ENCODE measurements around the gene BLNK. TPM values are rescaled to one million over a fixed set of nuclear protein-coding genes. Genes with fewer than 3 reads are reported as not detected.

Gene BLNK
- total RNA-seq, 2 experiments from 2014 or later = not detected

DNA sequence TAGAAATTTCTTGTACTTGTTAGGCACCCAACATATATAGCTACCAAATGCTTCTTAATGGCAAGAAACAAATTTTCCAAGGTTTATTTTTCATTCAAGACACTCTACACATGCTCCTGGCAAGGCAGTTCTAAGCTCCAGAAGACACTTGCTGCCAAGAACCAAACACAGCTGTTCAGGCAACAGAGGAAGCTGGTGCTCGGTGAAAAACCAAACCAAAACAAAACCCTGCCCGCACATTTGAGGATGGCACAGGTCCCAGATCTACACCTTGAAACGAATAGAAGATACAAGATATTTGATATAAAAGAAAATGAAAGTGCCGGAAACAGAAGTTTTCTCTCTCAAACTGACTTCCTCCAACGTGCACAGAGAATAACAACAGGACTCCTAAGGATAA is 28.0 kb upstream of the BLNK start:
- Mint-ChIP-seq H3K27me3 (peaks cover 2% of the 10 kb centered on the region), H3K4me3 (peak overlapping the region; percentile 33), H3K9me3 (no peaks in the 10 kb centered on the region), H3K27ac (peak overlapping the region; percentile 80), H3K36me3 (ENCODE audit: low read depth) (no peaks in the 10 kb centered on the region), H3K4me1 (peaks cover 22% of the 10 kb centered on the region)
- CTCF ChIA-PET = no interaction called here
- peak; percentile 39 for DNase-seq
- POLR2A ChIA-PET = no interaction called here

DNA sequence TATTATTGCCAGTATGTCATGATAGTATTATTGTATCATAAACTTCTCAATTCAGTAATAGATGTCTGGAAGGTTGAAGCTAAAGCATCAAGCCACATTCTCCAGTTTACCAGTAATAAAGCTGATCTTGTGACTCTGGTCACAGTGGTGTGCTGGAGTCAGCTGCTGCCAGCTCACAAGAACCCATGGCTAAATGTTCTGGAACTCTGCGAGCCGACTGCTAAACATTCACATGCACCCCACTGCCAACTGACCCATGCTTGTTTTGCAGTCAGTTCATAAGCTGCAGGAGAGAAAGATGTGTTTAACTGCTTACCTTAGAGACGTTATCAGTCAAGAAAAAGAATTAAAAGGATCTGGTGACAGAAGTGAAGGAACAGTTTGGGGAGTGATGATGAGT is 27.0 kb upstream of the BLNK start:
- Mint-ChIP-seq H3K4me1 (peaks cover 21% of the 10 kb centered on the region), H3K27me3 (peaks cover 1% of the 10 kb centered on the region), H3K4me3 (no peak overlapping the region), H3K9me3 (no peaks in the 10 kb centered on the region), H3K36me3 (ENCODE audit: low read depth) (no peaks in the 10 kb centered on the region), H3K27ac (peak overlapping the region; percentile 80)
- CTCF ChIA-PET = no interaction called here
- no peak for DNase-seq
- POLR2A ChIA-PET = interaction anchor here (0.6 kb wide), 1 partner anchor 589 kb away, joined by 3 read pairs; no protein-coding TSS in a partner anchor

DNA sequence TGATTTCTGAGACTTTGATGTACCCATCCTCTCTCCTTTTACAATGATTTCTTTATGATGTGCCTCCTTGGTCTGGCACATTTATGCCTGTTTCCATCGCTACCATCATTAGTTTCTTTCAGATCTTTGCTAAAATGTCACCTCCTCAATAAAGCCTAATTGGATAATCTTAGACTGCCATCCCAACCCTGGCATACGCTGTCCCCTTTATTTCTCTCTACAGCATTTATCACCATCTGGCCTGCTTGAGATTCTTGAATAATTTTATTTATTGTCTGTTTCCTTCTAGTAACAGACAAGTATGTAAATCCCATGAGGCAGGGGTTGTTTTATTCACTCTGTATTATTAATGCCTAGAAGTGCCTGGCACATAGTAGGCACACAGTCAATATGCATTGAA is 26.1 kb upstream of the BLNK start:
- ChIA-PET POLR2A (no interaction called here), CTCF (no interaction called here)
- no peaks in the 10 kb centered on the region for H3K27me3 Mint-ChIP-seq
- H3K4me3 Mint-ChIP-seq = no peak overlapping the region
- DNase-seq = no peak
- no peaks in the 10 kb centered on the region for H3K9me3 Mint-ChIP-seq
- no peak overlapping the region for H3K27ac Mint-ChIP-seq
- no peaks in the 10 kb centered on the region for H3K36me3 Mint-ChIP-seq (ENCODE audit: low read depth)
- H3K4me1 Mint-ChIP-seq = peaks cover 21% of the 10 kb centered on the region

DNA sequence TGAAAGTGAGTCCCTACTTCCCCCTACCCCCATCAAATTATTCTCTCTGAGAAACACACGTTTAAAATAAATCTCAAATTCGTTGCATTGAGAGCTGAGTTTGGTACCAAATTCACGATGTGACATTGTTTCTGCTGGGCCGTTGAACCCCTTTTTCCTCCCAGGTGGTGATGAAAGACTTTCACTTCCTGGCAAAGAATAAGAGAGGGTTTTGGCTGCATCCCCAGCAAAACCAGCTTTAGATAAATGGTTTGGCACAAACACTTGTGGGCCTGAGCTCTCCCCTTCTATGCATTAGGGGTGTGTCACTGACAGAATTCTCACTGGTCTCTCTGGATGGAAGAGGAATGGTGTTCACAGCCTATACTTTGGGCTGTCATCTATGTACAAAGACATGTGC is 24.1 kb upstream of the BLNK start:
- ChIA-PET POLR2A (interaction anchor here (0.6 kb wide), 1 partner anchor 279 kb away, joined by 3 read pairs; no protein-coding TSS in a partner anchor), CTCF (interaction anchor here (1.4 kb wide), 1 partner anchor 267 kb away, joined by 3 read pairs; no protein-coding TSS in a partner anchor)
- Mint-ChIP-seq H3K9me3 (no peaks in the 10 kb centered on the region), H3K4me1 (peaks cover 20% of the 10 kb centered on the region), H3K36me3 (ENCODE audit: low read depth) (no peaks in the 10 kb centered on the region), H3K27ac (no peak overlapping the region), H3K27me3 (peaks cover 2% of the 10 kb centered on the region), H3K4me3 (no peak overlapping the region)
- no peak for DNase-seq

DNA sequence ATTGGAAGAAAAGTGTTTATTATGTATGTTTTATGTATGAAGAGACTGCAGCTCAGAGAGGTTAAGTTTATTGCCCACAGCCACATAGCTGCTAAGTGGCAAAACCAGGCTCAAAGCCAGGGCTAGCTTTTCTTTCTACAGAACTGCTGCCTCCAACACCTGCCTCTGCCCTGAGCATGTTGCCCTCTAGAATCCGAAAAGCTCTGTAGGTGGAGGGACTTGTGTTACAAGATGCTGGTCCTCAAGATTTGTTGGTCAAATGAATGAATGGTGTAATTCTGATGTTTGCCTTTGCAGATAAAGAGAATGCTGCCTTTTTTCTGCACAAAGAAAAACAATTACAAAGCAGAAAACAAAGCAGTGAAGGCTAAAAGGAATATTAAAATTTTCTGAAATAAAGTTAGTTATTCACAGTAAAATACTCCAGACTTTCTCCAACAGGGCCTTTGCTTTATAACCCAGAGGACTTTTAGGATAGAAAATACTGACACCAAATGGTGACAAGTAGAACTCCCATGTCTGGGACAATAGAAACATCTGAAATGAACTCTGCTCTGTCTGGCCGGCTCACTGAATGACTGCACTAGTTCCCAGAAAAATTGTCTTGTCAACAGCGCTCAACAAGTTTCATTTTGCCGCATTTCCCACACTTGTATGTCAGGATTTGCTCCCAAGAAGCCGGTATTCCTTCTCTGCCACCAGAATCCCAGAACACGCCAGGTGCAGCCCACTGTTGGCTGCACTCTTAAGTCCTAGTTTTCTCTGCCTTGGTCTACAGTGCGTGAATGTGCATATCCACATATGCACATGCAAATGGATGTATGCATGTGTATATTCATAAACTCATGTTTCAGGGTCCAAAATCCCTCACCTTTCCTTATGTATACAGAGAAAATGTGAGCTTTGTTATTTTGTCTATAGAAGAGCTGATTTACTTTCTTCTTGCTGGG is 21.9 kb upstream of the BLNK start:
- ChIA-PET POLR2A (no interaction called here), CTCF (interaction anchor here (1.2 kb wide), 1 partner anchor 71 kb away, joined by 3 read pairs; no protein-coding TSS in a partner anchor)
- DNase-seq = no peak
- Mint-ChIP-seq H3K9me3 (no peaks in the 10 kb centered on the region), H3K27ac (no peak overlapping the region), H3K36me3 (ENCODE audit: low read depth) (no peaks in the 10 kb centered on the region), H3K4me1 (peaks cover 8% of the 10 kb centered on the region), H3K4me3 (no peak overlapping the region), H3K27me3 (peaks cover 4% of the 10 kb centered on the region)

DNA sequence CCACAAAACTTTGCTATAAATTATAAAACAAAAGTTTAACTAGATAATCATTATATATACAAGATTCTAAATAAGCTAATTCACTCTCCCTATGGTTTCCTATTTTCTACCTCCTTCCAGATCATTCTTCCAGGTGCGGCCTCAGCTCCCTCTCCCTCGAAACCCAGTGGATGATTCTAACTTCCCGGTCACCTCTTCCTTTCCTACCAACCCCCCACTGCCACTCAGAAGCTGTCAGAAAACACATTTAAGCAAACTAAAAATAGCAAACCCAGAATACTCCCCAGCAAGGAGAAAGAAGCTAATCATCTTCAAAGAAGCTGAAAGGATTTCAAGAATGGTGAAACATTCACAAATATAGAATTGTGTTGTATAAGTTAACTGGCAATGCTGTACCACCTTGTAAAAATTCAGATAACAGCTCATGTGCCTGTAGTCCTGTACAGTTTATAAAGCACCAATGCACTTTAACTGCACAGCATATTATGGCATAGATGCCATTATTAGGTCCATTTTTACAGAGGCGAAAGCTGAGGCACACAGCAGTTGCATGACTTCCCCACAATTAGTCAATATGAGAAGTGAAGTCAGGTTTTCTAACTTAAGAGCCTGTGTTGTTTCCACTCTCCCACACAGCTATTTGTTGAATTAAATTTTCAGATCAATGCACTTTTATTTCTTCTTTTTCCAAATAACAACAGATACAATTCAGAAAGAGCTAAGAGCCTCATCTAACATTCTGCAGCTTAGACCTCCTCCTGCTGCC is 19.2 kb upstream of the BLNK start:
- Mint-ChIP-seq H3K4me3 (no peak overlapping the region), H3K27ac (no peak overlapping the region)

DNA sequence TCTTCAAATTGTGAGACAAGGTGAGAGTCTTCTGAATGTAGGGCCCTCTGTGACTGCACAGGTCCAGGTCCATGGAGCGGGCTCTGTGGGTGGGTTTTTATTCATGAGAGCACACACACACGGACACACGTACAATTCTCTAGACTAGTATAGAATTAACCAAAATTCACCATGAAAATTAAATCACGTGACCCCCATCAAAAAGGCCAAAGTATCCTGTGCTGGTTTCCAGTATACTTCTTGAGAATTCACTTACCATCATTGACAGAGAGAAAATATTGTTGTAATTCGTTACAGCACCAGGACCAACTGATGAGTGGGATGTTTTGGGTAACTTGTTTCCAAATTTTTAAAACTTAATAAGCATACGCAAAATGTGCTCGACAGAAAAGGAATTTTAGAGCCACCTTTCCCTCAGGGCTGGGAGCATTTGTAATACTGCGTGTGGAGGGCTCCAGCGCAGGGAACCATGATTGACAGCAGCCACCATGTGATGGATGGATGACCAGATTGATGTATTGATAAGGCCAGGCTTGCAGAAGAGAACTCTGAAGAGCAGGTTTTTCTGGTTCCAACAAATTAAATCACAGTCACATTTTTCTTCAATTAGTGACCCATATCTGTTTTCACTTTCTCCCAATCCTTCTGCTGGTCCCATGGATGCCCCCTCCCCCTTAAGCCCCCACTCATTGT is 18.0 kb upstream of the BLNK start:
- no peak for DNase-seq
- Mint-ChIP-seq H3K36me3 (ENCODE audit: low read depth) (no peaks in the 10 kb centered on the region), H3K27me3 (peaks cover 4% of the 10 kb centered on the region), H3K4me3 (no peak overlapping the region), H3K27ac (no peak overlapping the region), H3K9me3 (no peaks in the 10 kb centered on the region), H3K4me1 (peaks cover 13% of the 10 kb centered on the region)
- CTCF ChIA-PET = no interaction called here
- POLR2A ChIA-PET = no interaction called here

More for the DNA sequence above, 19.2 kb upstream of the BLNK start:
- Mint-ChIP-seq H3K27me3 (peaks cover 4% of the 10 kb centered on the region), H3K9me3 (no peaks in the 10 kb centered on the region), H3K36me3 (ENCODE audit: low read depth) (no peaks in the 10 kb centered on the region), H3K4me1 (peaks cover 15% of the 10 kb centered on the region)
- POLR2A ChIA-PET = no interaction called here
- CTCF ChIA-PET = interaction anchor here (1.5 kb wide), 1 partner anchor 13 kb away, joined by 6 read pairs; the partner anchor contains the start of gene DNTT
- no peak for DNase-seq

DNA sequence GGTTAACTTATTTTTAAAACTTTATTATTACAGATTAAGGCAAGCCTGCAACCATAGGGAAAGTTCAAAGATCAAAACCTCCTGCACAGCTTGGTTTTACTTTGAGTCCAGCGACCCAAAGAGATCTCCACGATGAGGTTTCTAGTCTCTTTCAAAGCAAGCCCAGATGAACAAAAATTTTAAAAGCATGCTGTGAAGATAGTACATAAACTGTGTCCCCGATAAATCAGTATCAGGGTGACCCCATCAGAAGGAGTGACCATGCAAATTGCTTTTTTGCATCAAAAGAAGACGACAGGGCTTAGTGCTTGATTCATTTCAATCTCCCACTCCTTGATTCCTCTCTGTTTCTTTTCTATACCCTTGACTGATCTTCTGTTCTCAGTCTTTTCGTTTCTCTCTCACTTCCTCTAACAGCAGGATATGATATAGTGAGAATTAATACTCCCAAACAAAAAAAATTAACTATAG is 16.8 kb upstream of the BLNK start:
- H3K36me3 Mint-ChIP-seq (ENCODE audit: low read depth) = no peaks in the 10 kb centered on the region
- H3K27ac Mint-ChIP-seq = peak overlapping the region; percentile 21
- no peak for DNase-seq
- peaks cover 13% of the 10 kb centered on the region for H3K4me1 Mint-ChIP-seq
- peaks cover 4% of the 10 kb centered on the region for H3K27me3 Mint-ChIP-seq
- CTCF ChIA-PET = no interaction called here
- H3K4me3 Mint-ChIP-seq = no peak overlapping the region
- H3K9me3 Mint-ChIP-seq = no peaks in the 10 kb centered on the region
- POLR2A ChIA-PET = no interaction called here

DNA sequence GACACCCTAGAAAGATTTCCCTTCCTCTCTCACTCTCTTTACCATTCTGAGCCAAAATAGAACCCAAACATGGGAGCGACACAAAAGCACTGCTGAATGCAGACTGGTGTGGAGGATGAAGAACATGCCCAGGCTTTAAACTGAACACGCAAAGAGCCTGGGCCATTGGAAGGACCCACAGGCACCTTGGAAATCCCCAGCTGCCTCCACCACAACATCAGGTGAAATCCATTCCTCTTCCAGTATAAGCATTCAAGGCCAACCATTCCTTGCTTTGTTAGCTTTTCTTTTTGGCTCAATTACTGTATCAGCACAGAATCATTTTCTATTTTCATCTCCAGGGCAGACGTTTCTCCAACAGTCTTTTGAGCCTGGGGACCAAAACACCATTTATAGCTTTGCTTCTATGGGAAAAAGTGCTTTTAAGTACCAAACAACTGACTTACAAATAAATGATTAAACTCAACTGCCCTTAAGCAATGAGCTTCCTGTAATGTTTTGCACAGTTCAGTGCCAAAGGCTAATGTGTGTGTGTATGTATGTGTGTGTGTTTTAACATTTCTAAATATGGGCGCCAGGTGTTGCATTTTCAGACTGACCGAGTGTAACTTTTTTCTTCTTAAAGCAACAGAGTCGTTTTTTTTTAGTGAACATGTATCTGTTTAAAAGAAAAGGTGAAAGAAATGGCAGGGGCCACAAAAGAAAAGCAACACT is 16.2 kb upstream of the BLNK start:
- Mint-ChIP-seq H3K36me3 (ENCODE audit: low read depth) (no peaks in the 10 kb centered on the region), H3K27me3 (peaks cover 4% of the 10 kb centered on the region), H3K27ac (no peak overlapping the region), H3K4me1 (peaks cover 13% of the 10 kb centered on the region), H3K9me3 (no peaks in the 10 kb centered on the region), H3K4me3 (no peak overlapping the region)
- POLR2A ChIA-PET = no interaction called here
- DNase-seq = no peak
- CTCF ChIA-PET = no interaction called here

DNA sequence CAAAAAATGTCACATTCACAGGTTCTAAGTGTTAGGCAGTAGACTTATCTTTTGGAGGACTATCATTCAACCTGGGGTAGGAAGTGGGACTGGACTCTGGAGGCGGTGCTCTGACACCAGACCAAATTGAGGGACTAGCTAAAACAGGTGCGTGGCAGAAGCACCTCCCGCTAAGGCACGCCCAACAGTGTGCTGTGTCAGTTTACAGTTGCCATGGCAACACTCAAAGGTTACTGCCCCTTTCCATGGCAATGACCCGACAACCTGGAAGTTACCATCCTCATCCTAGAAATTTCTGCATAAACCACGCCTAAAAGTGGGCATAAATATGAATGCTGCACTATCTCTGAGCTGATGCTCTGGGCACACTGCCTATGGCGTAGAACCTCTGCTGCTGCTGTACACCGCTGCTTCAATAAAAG is 14.0 kb upstream of the BLNK start:
- Mint-ChIP-seq H3K27me3 (peaks cover under 1% of the 10 kb centered on the region), H3K27ac (no peak overlapping the region), H3K9me3 (no peaks in the 10 kb centered on the region), H3K4me1 (peaks cover 13% of the 10 kb centered on the region), H3K36me3 (ENCODE audit: low read depth) (no peaks in the 10 kb centered on the region), H3K4me3 (no peak overlapping the region)
- DNase-seq = no peak
- ChIA-PET CTCF (no interaction called here), POLR2A (no interaction called here)

DNA sequence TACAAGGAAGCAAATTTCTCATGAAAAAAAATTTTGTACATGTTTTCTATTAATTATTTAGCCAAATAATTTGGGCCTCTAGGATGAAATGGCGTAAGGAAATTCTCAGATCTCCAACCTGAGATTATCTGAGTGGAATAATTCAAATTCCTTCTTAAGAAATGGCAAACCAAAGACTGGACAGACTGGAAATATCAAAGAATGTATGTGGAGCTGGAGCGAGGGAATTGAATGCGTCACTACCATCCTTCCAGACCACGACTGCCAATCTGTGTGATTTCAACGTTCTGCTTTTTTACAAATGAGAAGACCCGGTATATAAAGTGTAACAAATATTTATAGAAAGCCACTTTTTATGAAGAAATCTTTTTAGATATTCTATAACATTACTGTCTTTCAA is 12.4 kb upstream of the BLNK start:
- no peaks in the 10 kb centered on the region for H3K36me3 Mint-ChIP-seq (ENCODE audit: low read depth)
- CTCF ChIA-PET = no interaction called here
- H3K27ac Mint-ChIP-seq = no peak overlapping the region
- H3K4me1 Mint-ChIP-seq = peaks cover 13% of the 10 kb centered on the region
- H3K9me3 Mint-ChIP-seq = no peaks in the 10 kb centered on the region
- POLR2A ChIA-PET = no interaction called here
- H3K4me3 Mint-ChIP-seq = no peak overlapping the region
- no peak for DNase-seq
- H3K27me3 Mint-ChIP-seq = peaks cover 1% of the 10 kb centered on the region

DNA sequence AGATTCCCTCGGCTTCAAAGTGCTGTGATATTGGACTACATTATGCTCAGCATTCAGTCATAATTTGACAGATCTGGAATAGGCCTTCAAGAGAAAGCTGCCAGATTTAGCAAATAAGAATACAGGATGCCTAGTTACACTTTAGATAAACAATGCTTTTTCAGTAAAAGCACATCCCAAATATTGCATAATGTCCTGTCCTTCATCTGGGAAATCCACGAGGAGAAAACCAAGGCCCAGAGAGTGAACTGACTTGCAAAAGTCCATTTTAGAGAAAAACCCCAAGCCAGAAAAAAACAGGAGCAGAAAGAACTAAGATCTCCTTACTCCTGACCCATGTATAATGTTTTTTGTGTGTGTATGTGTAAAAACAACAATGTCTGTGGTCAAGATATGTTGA is 12.0 kb upstream of the BLNK start:
- peaks cover 1% of the 10 kb centered on the region for H3K27me3 Mint-ChIP-seq
- no peak for DNase-seq
- H3K4me3 Mint-ChIP-seq = no peak overlapping the region
- CTCF ChIA-PET = no interaction called here
- POLR2A ChIA-PET = no interaction called here
- no peaks in the 10 kb centered on the region for H3K36me3 Mint-ChIP-seq (ENCODE audit: low read depth)
- no peaks in the 10 kb centered on the region for H3K9me3 Mint-ChIP-seq
- H3K27ac Mint-ChIP-seq = no peak overlapping the region
- peaks cover 12% of the 10 kb centered on the region for H3K4me1 Mint-ChIP-seq

Measured in activated CD4-positive, alpha-beta T cell treated with anti-CD3 and anti-CD28 coated beads, Interleukin-2, amount 10 ng/mL, durations not matched to agents 7 days and 5 days (primary cell).